HepG2 (cell line): ENCODE results near the gene GSTK1. TPM values are rescaled to one million over a fixed set of nuclear protein-coding genes. Genes with fewer than 3 reads are reported as not detected.

Experiments
- HES4 ChIP-seq: sonication (generic); formaldehyde crosslinking; IDR thresholded peaks from 2 replicates; pipeline ENCODE4 v1.9.0; 2021; ENCODE audit warnings: mild to moderate bottlenecking, missing genetic modification reagents, borderline replicate concordance
- MEIS2 ChIP-seq: sonication (generic); formaldehyde crosslinking; IDR thresholded peaks from 2 replicates; pipeline ENCODE4 v1.9.0; 2021; ENCODE audit warnings: mild to moderate bottlenecking, missing genetic modification reagents
- NFYB ChIP-seq: sonication (generic); formaldehyde crosslinking; IDR thresholded peaks from 2 replicates; pipeline ENCODE4 v1.4.0; 2020; ENCODE audit warnings: missing genetic modification reagents
- NR0B2 ChIP-seq: sonication (generic); formaldehyde crosslinking; IDR thresholded peaks from 2 replicates; pipeline ENCODE4 v1.4.0; 2020; ENCODE audit warnings: mild to moderate bottlenecking, missing genetic modification reagents
- PHB2 ChIP-seq: fragments of 450-650 bp; IDR thresholded peaks from 2 replicates; pipeline ENCODE4 v1.6.1; 2018; ENCODE audit not compliant: partially characterized antibody
- RFXANK ChIP-seq: IDR thresholded peaks from 2 replicates; pipeline ENCODE4 v1.6.1; 2016
- SNAPC5 ChIP-seq: sonication (generic); formaldehyde crosslinking; IDR thresholded peaks from 2 replicates; pipeline ENCODE4 v1.8.1; 2023; ENCODE audit warnings: mild to moderate bottlenecking, missing genetic modification reagents, borderline replicate concordance
- ZBTB4 ChIP-seq: sonication (generic); formaldehyde crosslinking; IDR thresholded peaks from 2 replicates; pipeline ENCODE4 v1.4.0; 2020; ENCODE audit warnings: missing genetic modification reagents, mild to moderate bottlenecking, borderline replicate concordance
- ZNF256 ChIP-seq: sonication (generic); formaldehyde crosslinking; conservative IDR thresholded peaks from 2 replicates; pipeline ENCODE4 v1.4.0; 2020; ENCODE audit warnings: missing genetic modification reagents
- ZNF451 ChIP-seq: sonication (generic); formaldehyde crosslinking; IDR thresholded peaks from 2 replicates; pipeline ENCODE4 v1.5.0; 2020; ENCODE audit warnings: mild to moderate bottlenecking, missing genetic modification reagents
- ZNF484 ChIP-seq: sonication (generic); formaldehyde crosslinking; IDR thresholded peaks from 2 replicates; pipeline ENCODE4 v1.5.1; 2020; ENCODE audit warnings: mild to moderate bottlenecking, low read depth, missing genetic modification reagents, borderline replicate concordance
- ZNF512 ChIP-seq: sonication (generic); formaldehyde crosslinking; IDR thresholded peaks from 2 replicates; pipeline ENCODE4 v1.4.0; 2020; ENCODE audit warnings: mild to moderate bottlenecking, missing genetic modification reagents
- ZNF546 ChIP-seq: sonication (generic); formaldehyde crosslinking; conservative IDR thresholded peaks from 2 replicates; pipeline ENCODE4 v1.8.1; 2023; ENCODE audit warnings: mild to moderate bottlenecking, missing genetic modification reagents
- ZNF574 ChIP-seq: sonication (generic); formaldehyde crosslinking; IDR thresholded peaks from 2 replicates; pipeline ENCODE4 v1.4.0; 2020; ENCODE audit warnings: missing genetic modification reagents
- ZNF740 ChIP-seq: sonication (generic); formaldehyde crosslinking; IDR thresholded peaks from 2 replicates; pipeline ENCODE4 v1.4.0; 2020; ENCODE audit warnings: missing genetic modification reagents
- ZNF782 ChIP-seq: sonication (generic); formaldehyde crosslinking; IDR thresholded peaks from 2 replicates; pipeline ENCODE4 v1.4.0; 2020; ENCODE audit warnings: missing genetic modification reagents, mild to moderate bottlenecking, borderline replicate concordance
- ZNF790 ChIP-seq: sonication (generic); formaldehyde crosslinking; IDR thresholded peaks from 2 replicates; pipeline ENCODE4 v1.8.0; 2022; ENCODE audit warnings: missing genetic modification reagents, mild to moderate bottlenecking, borderline replicate concordance
- ZNF816 ChIP-seq: sonication (generic); formaldehyde crosslinking; IDR thresholded peaks from 2 replicates; pipeline ENCODE4 v1.8.0; 2022; ENCODE audit warnings: missing genetic modification reagents, mild to moderate bottlenecking, borderline replicate concordance
- ZNF878 ChIP-seq: sonication (generic); formaldehyde crosslinking; IDR thresholded peaks from 2 replicates; pipeline ENCODE4 v1.8.1; 2023; ENCODE audit warnings: mild to moderate bottlenecking, missing genetic modification reagents, moderate library complexity
- polyA plus RNA-seq, 8 experiments: library from polyadenylated mRNA; depleted of rRNA in 3 of 8; stranded (reverse) in 7 of 8; unstranded in 1 of 8; fragments of >200 nt; fragmentation: Illumina TruSeq in 4 of 8; extraction: Trizol in 4 of 8; gene quantifications; 2 replicates each; pipeline versions ENCODE4 v1.2.1 to v1.2.3, GENCODE V29; 2011 to 2016; ENCODE audit warnings: low read depth in 4 of 8, missing spikeins in 1 of 8, mixed read lengths in 1 of 8; ENCODE audit not compliant: insufficient read depth in 1 of 8
- total RNA-seq, 5 experiments: library from RNA; depleted of rRNA; stranded (reverse); fragments of >200 nt; fragmentation: Illumina TruSeq; extraction: Trizol; gene quantifications; 2 replicates each; pipeline ENCODE4 v1.2.3, GENCODE V29; 2016; ENCODE audit warnings: low read depth in 1 of 5

The GSTK1 gene
- total and polyA plus RNA-seq, 2 of the 13 experiments (the other 11 are each of a cell fraction or from before 2014, with no cell fraction given) = 64.6 to 92.1 TPM

- TF ChIP-seq MEIS2 (CRISPR knock-in tag) = 0 out of 2 replicates have a peak, but pooled peaks have one; percentile 26
- no peak for TF ChIP-seq ZNF740 (CRISPR knock-in tag)
- TF ChIP-seq ZNF256 (CRISPR knock-in tag) = 0 out of 2 replicates have a peak, but pooled peaks have one; percentile 10
- no peak for TF ChIP-seq ZNF790
- 0 out of 2 replicates have a peak, but pooled peaks have one; percentile 38 for TF ChIP-seq ZNF484 (CRISPR knock-in tag)
- TF ChIP-seq RFXANK (CRISPR knock-in tag) = no peak
- TF ChIP-seq ZNF574 (CRISPR knock-in tag) = peak; percentile 12; the same call in 1 of the 2 replicates
- no peak for TF ChIP-seq ZNF512 (CRISPR knock-in tag)
- TF ChIP-seq ZNF878 (CRISPR knock-in tag) = 0 out of 2 replicates have a peak, but pooled peaks have one; percentile 11
- 0 out of 2 replicates have a peak, but pooled peaks have one; percentile 18 for TF ChIP-seq NR0B2 (CRISPR knock-in tag)
- TF ChIP-seq HES4 (CRISPR knock-in tag) = no peak
- no peak for TF ChIP-seq ZNF816
- TF ChIP-seq ZNF782 = 0 out of 2 replicates have a peak, but pooled peaks have one; percentile 8
- no peak for TF ChIP-seq ZNF451
- no peak for TF ChIP-seq NFYB (CRISPR knock-in tag)
- TF ChIP-seq PHB2 = no peak
- no peak for TF ChIP-seq ZNF546 (CRISPR knock-in tag)
- TF ChIP-seq ZBTB4 (CRISPR knock-in tag) = no peak
- no peak for TF ChIP-seq SNAPC5 (CRISPR knock-in tag)
Measured at GRCh38 chr7:143287339-143287934, 24.2 kb downstream of the GSTK1 start (continued).
